HL-60 (cell line): ENCODE data around the gene GPR39.

Experiments
- DNase-seq, 2 experiments: peaks; one replicate each; pipeline ENCODE4 v3.0.0-alpha.2; 2010 to 2020; ENCODE audit warnings: low read depth in 1 of 2, low spot score in 1 of 2
- H3K27ac ChIP-seq: fragments of 250-450 bp; sonication (Bioruptor Pico); replicated peaks from 2 replicates; pipeline ENCODE4 v1.5.1; 2020; ENCODE audit warnings: mild to moderate bottlenecking, moderate library complexity
- H3K27me3 ChIP-seq: fragments of 250-450 bp; sonication (Bioruptor Pico); 2 replicates; pipeline ENCODE4 v1.5.1; 2021; ENCODE audit warnings: mild to moderate bottlenecking, moderate library complexity; ENCODE audit not compliant: insufficient read depth, poor library complexity, severe bottlenecking
- H3K4me3 ChIP-seq: replicated peaks from 2 replicates; pipeline ENCODE4 v1.5.1; 2011; ENCODE audit warnings: mild to moderate bottlenecking, control low read depth, low read length; ENCODE audit not compliant: insufficient read depth
- GABPA ChIP-seq: IDR thresholded peaks from 2 replicates; pipeline ENCODE4 v1.6.1; 2012; ENCODE audit warnings: low read depth
- POLR2AphosphoS5 ChIP-seq: IDR thresholded peaks from 2 replicates; pipeline ENCODE4 v1.6.1; 2012; ENCODE audit warnings: low read depth
- REST ChIP-seq: IDR thresholded peaks from 2 replicates; pipeline ENCODE4 v1.6.1; 2012; ENCODE audit warnings: low read depth; ENCODE audit not compliant: insufficient replicate concordance
- SPI1 ChIP-seq: IDR thresholded peaks from 2 replicates; pipeline ENCODE4 v1.6.1; 2012; ENCODE audit warnings: low read depth, mild to moderate bottlenecking, borderline replicate concordance
- TF ChIP-seq, protein P1 (sequence below): IDR thresholded peaks from one replicate; pipeline ENCODE4 v1.5.1; 2011; ENCODE audit warnings: low read length, control low read depth, inconsistent platforms; ENCODE audit not compliant: insufficient read depth

The GPR39 gene

GRCh38 chr2:132568656-132569055 lies 152.1 kb downstream of the GPR39 start:
- Histone ChIP-seq H3K27me3 (no peaks in the 10 kb centered on the region), H3K27ac (no peak overlapping the region), H3K4me3 (no peak overlapping the region)
- no peak for TF ChIP-seq SPI1
- no peak for TF ChIP-seq REST
- TF ChIP-seq, protein P1, sequence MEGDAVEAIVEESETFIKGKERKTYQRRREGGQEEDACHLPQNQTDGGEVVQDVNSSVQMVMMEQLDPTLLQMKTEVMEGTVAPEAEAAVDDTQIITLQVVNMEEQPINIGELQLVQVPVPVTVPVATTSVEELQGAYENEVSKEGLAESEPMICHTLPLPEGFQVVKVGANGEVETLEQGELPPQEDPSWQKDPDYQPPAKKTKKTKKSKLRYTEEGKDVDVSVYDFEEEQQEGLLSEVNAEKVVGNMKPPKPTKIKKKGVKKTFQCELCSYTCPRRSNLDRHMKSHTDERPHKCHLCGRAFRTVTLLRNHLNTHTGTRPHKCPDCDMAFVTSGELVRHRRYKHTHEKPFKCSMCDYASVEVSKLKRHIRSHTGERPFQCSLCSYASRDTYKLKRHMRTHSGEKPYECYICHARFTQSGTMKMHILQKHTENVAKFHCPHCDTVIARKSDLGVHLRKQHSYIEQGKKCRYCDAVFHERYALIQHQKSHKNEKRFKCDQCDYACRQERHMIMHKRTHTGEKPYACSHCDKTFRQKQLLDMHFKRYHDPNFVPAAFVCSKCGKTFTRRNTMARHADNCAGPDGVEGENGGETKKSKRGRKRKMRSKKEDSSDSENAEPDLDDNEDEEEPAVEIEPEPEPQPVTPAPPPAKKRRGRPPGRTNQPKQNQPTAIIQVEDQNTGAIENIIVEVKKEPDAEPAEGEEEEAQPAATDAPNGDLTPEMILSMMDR, result no peak
- TF ChIP-seq GABPA, result no peak
- TF ChIP-seq POLR2AphosphoS5, result no peak
- DNase-seq, result no peak

DNA sequence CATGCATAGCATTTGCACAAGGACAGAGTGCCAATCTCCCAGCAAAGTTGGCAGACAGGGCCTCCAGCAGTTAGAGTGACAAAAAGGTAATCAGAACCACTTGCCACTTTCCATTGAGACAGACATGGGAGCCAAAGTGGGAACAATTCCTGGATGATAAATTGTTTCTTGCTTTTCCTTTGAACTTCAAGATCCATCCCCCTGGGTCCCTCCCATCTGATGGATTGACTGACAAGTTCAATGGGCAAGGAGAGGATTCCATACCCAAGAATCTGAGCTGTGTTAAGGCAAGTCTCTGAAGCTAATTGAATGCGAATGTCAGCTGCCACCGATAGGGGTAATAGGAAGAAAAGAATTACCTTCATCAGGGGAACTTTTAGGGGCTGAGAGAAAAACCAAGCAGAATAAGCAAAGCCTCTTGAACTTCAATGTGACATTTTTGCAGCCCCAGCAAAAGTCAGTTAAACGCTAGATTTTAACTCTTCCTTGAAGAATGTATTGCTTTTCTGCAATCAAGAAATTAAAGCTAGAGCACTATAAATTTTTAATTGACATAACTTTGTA lies 156.9 kb downstream of the GPR39 start:
- TF ChIP-seq POLR2AphosphoS5 (no peak), REST (no peak), SPI1 (no peak), GABPA (no peak)
- TF ChIP-seq, protein P1, result no peak
- Histone ChIP-seq H3K27me3 (no peaks in the 10 kb centered on the region), H3K4me3 (no peak overlapping the region), H3K27ac (no peak overlapping the region)
- DNase-seq, result no peak

GRCh38 chr2:132577686-132578085 lies 161.1 kb downstream of the GPR39 start:
- Histone ChIP-seq H3K4me3 (no peak overlapping the region), H3K27me3 (no peaks in the 10 kb centered on the region), H3K27ac (peak overlapping the region; percentile 44)
- TF ChIP-seq SPI1 (peak; percentile 63; the same call in 1 of the 2 replicates), POLR2AphosphoS5 (no peak)
- DNase-seq, result peak; percentile 16 to 74

DNA sequence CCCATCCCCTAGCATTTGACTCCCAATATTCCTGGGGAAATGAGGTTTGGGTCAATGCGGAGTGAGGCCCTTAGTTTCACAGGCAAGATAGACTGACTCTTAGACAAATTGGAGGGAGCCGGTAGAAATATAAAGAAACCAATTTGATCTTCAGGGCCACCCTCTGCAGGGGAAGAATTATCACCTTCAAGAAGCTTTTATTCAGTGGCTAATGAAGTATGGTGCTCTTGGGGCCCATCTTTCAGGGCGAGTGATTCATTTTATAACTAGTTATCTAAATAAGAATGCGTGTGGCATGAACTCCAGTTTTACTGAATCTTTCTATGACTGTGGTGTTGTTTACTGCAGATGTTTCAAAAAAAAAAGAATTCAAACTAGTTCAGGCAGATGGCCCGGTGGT lies 165.0 kb downstream of the GPR39 start:
- H3K4me3 ChIP-seq, result no peak overlapping the region
- DNase-seq, result no peak
- H3K27me3 ChIP-seq, result no peaks in the 10 kb centered on the region
- TF ChIP-seq GABPA (no peak), POLR2AphosphoS5 (no peak), SPI1 (no peak), REST (no peak)
- TF ChIP-seq, protein P1, result no peak
- H3K27ac ChIP-seq, result no peak overlapping the region
